A549 (cell line): ENCODE data around the gene KCNAB3.

ENCODE experiments used
- CTCF ChIP-seq: fragments of >200 bp; sonication (Bioruptor Twin); formaldehyde crosslinking; IDR thresholded peaks from 3 replicates; pipeline ENCODE4 v1.5.1; 2016
- GATA3 ChIP-seq: IDR thresholded peaks from 2 replicates; pipeline ENCODE4 v1.6.1; 2012; ENCODE audit warnings: borderline replicate concordance
- NFE2L2 ChIP-seq: fragments of 150-350 bp; conservative IDR thresholded peaks from 2 replicates; pipeline ENCODE4 v1.6.1; 2014; ENCODE audit warnings: low read length
- RAD21 ChIP-seq, 2 experiments: fragments of >200 bp in 1 of 2; sonication (Bioruptor Twin) in 1 of 2; formaldehyde crosslinking in 1 of 2; IDR thresholded peaks in 1 of 2; conservative IDR thresholded peaks in 1 of 2; 2 replicates in 1 of 2; 3 replicates in 1 of 2; pipeline ENCODE4 v1.6.1; 2012 to 2018; ENCODE audit warnings: inconsistent platforms in 1 of 2

GRCh38 chr17:7932483-7932891 lies 2.8 kb upstream of the KCNAB3 start:
- TF ChIP-seq CTCF: no peak
- no peak for TF ChIP-seq NFE2L2
- TF ChIP-seq GATA3: no peak
- TF ChIP-seq RAD21 (conservative IDR thresholded peaks at IDR 0.05 in 1 of 2, IDR thresholded peaks at IDR 0.05 in 1 of 2): no peak
